GM21423 (cell line): ENCODE results near the gene VENTX.
A peak's percentile ranks its signal among the peaks of the same experiment; 100 is the strongest.

Source experiments
- ATAC-seq: cut with Tn5 transposase; IDR thresholded peaks from one replicate; pipeline ENCODE4 v1.9.1; 2021; ENCODE audit warnings: mild to moderate bottlenecking, moderate library complexity; ENCODE audit not compliant: unreplicated experiment

Gene VENTX

DNA sequence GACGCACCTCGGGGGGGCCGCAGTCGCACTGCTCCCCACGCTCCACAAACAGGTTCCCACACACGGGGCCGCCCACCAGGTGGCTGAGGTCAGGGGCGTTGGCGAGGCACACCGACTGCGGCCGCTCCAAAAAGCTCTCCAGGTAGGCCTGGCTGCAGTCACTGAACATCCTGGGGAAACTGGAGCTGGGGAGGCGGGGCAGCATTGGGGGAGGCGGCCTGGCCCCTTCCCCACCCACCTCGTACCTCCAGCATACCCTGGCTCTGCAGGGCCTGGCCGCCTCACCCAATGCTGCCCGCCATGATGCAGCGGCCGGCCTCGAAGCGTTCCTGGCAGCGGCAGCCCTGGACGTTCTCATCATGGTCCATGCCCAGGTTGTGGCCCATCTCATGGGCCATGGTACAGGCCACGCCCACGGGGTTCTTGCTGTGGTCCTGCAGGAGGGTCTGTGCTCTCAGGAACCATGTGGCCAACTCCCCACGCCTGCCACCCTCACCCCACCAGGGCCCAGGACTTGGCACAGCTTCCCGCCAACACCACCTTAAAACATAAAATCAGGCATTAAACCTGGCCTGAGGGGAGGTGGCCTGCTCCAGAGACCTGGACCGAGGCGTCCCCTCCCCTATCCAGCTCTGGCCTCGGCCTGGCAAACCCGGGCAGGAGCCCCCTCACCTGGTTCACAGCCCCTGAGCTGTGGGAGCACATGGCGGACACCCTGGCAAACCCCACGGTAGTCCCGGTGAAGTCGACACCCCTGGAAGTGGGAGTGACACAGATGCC lies 34.1 kb downstream of the VENTX start:
- no peak for ATAC-seq

GRCh38 chr10:133272301-133272963 lies 34.8 kb downstream of the VENTX start:
- ATAC-seq: no peak

DNA sequence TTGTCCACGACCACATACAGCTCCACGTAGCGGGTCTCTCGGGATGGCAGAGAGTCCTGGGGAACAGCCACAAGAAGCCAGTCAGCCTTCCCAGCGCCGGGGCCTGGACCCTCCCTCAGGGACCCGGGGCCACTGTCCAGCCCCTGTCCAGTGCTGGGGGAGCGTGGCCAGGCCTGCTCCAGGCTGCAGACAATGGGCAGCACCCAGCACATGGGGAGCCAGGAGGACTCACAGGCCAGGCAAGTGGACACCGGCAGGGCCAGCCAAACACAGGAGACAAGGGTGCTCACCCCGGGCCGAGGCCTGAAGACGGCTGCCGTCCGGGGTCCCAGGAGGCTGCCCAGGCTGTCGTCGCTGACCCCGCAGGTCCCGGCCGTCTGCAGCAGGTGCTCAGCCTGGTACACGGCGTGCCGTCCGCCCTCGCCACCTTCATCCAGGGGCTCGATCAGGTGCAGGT lies 35.3 kb downstream of the VENTX start:
- ATAC-seq: no peak

DNA sequence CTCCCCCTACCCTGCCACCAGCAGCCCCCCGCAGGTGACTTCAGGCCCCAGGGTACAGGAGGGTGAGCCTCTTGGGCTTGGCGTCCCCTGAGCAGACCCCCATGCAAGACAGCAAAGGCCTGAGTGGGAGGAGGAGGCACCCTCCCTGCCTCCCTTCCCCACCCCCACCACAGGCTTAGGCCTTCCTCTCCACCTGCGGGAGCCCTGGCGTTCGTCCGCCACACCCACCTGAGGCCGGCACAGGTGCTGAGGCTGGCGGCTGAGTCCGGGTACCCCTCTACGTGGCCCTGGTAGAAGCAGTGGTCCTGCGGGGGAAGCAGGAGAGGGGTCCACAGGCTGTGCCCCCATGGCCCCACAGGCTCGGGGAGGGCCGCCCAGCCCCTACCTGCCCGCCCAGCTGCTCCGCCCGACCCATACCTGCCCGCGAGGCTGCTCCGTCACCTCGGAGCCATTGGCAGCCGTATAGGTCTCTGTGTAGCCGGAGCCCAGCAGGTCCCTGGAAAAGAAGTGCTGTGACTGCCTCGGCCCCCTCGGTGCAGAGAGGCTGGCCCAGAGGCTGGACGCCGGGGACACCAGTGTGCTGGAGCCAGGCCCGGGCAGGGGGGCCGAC lies 36.0 kb downstream of the VENTX start:
- ATAC-seq: no peak

- peak; percentile 63 for ATAC-seq
Observed at GRCh38 chr10:133274751-133275683, 37.4 kb downstream of the VENTX start.

DNA sequence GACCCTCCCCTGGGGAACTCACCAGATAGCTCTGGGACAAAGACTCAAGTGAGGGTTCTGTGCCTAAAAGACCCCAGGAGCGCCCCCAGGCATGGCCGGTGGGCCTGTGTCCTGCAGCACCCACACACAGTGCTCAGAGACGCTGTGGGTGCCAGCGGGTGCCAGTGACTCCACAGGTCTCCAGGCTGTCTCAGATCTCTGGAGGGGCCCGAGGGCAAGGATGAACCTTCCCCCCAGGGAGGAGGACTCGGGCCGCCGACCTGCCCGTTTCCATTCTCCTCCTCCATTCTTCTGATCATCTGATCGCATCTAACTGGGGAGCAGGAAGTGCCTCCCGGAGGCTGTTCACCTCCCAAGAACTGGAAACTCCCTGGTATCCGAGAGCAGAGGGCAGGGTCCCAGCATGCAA lies 38.0 kb downstream of the VENTX start:
- peak; percentile 23 for ATAC-seq

DNA sequence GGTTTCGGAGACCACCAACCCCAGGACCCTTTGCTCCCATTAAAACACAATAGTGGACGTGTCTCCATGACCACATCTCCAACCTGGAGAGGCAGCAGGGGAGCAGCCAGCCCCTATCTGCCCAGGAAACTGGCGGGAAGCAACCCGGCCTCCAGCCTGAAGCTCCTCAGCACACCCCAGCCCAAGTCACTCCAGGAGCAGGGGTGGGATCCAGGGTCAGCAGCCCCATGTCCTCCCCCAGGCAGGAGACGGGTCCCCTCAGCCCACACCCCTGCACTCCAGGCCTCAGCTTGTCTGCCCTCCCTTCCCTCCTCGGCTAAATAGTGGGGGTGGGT lies 38.4 kb downstream of the VENTX start:
- ATAC-seq: peak; percentile 1

- peak; percentile 40 for ATAC-seq
Observed at GRCh38 chr10:133276435-133277201, 39.0 kb downstream of the VENTX start, which contains the start of gene ADAM8. Gene ADAM8 (minus strand): TSS chr10:133276868. CDS start chr10:133276817, 51 bp downstream.

GRCh38 chr10:133277277-133277992 lies 39.8 kb downstream of the VENTX start:
- ATAC-seq: no peak

GRCh38 chr10:133277993-133278576 lies 40.4 kb downstream of the VENTX start:
- no peak for ATAC-seq

DNA sequence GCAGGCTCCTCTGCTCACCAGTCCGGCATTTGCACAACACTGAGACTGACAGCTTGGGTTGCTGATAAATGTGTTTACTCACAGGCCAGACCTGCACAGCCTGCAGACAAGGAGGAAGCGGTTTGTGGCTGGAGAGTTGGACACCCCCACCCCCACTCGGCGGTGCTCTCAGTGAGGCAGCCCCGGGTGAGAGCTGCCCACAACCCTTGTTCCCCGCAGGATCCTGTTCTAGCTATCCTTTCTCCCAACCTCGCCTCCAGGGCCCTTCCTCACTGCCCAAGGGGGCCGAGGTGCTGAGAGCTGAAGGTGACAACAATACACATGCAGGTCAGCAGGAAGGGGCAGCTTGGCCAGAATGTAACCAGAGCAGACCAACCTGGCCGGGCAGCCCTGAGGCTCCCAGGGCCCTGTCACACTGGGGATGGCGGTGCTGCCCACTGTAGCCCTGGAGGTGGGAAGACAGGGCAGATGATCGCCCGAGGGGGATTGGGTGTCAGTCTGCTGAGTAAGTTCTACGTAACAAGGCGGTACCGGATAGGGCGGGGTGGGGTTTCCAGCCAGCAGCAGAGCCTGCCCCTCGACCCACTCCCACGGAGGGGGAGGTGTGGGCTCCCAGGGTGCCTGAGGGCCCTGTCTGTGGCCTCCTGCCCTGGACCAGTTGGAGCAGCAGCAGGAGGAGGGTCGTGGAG lies 41.1 kb downstream of the VENTX start:
- ATAC-seq: peak; percentile 37

DNA sequence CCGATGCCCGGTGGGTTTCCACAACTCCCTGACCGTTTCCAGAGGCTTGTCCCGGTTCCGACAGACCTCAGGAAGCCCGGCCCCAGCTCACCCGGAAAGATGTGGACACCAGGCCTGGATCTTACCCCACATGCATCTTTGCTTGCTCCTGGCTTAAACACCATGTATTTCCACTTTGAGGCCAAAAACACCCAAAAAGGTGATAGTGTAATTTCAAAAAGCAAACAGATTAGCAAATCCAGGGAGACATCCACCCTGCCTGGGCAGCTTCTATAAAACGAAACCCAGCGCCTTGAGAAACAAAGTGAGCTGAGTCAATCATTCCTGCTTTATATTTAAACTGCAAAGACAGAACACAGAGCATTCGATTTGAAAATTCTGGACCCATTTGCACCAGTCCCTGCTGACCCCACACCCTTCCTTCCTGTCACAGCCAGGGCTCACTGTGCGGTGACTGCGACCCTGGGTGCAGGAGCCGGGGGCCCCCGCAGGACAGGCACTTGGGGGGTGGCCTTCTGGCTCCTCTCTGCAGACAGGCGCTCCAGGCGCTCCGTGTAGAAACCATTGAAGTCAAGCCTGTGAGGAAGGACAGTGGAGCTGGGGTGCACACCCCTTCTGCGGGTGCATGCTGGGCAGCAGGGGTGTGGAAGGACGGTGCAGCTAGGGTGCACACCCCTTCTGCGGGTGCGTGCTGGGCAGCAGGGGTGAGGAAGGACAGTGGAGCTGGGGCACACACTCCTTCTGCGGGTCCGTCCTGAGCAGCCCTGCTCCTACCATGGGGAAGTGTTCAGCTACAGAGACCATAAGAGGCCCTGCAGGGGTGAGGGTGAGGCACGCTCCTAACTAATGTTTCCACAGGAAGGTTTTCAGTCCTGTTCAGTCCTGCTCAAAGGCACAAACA lies 41.9 kb downstream of the VENTX start:
- no peak for ATAC-seq

DNA sequence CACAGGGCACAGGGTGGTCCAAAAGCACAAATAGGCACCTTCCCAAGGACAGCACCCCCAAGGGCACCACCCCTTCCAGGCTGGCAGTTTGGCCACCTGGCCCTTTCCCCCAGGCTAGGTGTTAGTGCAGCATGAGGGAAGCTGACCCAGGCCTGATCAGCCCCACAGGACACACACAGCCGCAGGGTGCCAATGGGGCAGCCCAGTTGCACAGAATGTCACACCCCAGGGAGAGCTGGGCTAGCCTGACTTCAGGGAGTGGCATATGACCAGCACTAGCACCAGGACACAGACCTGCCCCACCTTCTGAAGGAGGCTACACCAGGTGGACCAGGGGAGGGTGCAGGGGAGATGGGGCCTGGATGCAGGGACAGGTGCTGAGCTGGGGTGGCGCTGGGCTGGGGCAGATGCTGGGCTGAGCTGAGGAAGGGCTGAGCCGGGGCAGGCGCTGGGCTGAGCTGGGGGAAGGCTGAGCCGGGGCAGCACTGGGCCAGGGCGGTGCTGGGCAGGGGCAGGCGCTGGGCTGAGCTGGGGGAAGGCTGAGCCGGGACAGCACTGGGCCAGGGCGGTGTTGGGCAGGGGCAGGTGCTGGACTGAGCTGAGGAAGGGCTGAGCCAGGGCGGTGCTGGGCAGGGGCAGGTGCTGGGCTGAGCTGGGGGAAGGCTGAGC lies 42.9 kb downstream of the VENTX start:
- ATAC-seq: no peak

DNA sequence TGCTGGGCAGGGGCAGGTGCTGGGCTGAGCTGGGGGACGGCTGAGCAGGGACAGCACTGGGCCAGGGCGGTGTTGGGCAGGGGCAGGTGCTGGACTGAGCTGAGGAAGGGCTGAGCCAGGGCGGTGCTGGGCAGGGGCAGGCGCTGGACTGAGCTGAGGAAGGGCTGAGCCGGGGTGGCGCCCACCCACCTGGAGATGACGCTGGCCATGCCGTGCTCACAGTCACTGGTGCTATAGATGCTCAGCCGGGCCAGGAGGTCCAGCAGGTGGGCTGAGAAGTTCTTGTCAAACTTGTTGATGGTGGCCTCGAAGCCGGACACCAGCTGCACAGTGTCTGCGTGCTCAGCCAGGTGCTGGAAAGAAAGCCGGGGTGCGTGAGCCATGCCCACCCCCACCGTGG lies 43.4 kb downstream of the VENTX start:
- ATAC-seq: no peak

DNA sequence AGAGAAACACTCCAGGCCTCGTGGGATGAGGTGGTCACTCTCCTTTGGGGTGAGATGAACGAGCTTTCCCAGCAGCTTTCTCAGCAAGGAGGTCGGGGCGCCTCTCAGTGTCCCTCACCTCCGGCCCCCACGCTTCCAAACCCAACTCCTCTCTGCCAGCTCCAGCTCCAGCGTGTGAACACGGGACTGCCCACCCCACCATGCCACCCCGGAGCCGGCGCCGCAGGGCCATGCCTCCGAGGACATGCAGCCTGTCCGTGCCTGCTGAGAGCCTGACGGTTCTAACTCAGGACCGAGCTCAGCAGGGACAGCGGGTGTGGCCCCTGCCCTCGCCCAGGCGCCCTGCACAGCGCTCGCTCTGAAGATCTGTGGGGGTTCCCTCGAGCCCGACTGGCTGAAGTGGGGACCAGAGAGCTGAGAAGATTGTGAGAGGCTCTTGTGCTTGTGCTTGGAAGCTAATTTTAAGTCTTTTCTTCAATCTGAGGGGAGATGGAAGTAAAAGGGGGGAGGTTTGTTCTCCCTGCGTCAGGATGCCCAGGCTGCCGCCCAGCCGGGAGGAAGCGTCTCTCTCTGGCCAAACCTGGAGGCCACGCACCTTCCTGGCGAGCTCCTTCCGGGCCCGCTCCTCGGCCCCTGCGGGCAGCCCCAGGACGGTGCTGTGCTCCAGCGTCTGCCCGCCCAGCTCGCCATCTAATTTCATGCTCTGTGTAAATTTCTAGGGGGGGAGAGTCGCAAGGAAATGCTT lies 44.1 kb downstream of the VENTX start:
- no peak for ATAC-seq

DNA sequence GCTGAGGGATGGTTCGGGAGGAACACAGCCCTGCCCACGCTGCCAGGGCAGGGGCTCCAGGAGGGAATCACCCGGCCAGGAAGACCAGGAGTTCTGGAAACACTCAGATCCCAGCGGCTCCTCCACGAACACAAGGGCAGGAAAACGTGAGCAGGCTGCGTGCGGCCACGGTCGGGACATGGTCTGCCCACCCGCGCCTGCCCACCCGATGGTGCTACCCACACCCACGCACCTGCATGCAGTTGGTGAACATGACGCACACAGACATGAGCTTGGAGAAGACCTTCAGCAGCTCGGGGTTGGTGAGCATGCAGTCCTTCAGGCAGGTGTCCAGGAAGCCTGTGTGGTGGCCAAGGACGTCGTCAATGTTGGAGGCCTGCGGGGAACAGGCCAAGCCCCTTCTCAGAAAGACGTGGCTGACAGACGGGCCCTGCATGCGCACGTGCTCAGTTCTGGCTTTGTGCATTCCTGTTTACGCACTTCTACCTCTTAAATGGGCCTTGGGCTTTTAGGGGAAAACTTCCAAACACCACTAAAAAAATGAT lies 45.3 kb downstream of the VENTX start:
- ATAC-seq: no peak
